Bronchial epithelial cell (primary cell): ENCODE measurements around the gene CSF3R. TPM values are rescaled to one million over a fixed set of nuclear protein-coding genes. Genes with fewer than 3 reads are reported as not detected.
"Not testable (repeated sequence)": the region's sequence is repeated elsewhere in the genome, so short reads cannot be mapped to it uniquely, and the experiment has no call there.

Experiments
- DNase-seq: peaks from one replicate; pipeline ENCODE4 v3.0.0-alpha.2; 2010; ENCODE audit warnings: low read depth
- FAIRE-seq: peaks from 2 replicates; lab custom pipeline; 2011; peaks lifted over from hg19 to GRCh38; lab: Jason Lieb, UNC
- H3K27me3 ChIP-seq: 2 replicates; pipeline ENCODE4 v1.5.1; 2011; ENCODE audit warnings: low read length; ENCODE audit not compliant: control insufficient read depth, insufficient read depth
- H3K36me3 ChIP-seq: 2 replicates; pipeline ENCODE4 v1.5.1; 2011; ENCODE audit warnings: low read length; ENCODE audit not compliant: control insufficient read depth, insufficient read depth
- H3K4me3 ChIP-seq: 2 replicates; pipeline ENCODE4 v1.5.1; 2011; ENCODE audit warnings: mild to moderate bottlenecking, low read depth, low read length, control low read depth
- total RNA-seq: library from RNA; depleted of rRNA; stranded (reverse); fragments of >200 nt; gene quantifications from 2 replicates; pipeline ENCODE4 v1.2.1, GENCODE V29; 2014
- TF ChIP-seq, protein P1 (sequence below): IDR thresholded peaks from 2 replicates; pipeline ENCODE4 v1.5.1; 2011; ENCODE audit warnings: mild to moderate bottlenecking, moderate library complexity, low read length, control low read depth, inconsistent platforms; ENCODE audit not compliant: insufficient read depth, severe bottlenecking

The CSF3R gene
- total RNA-seq, 1 donor from 2014 or later: 0.79 TPM

DNA sequence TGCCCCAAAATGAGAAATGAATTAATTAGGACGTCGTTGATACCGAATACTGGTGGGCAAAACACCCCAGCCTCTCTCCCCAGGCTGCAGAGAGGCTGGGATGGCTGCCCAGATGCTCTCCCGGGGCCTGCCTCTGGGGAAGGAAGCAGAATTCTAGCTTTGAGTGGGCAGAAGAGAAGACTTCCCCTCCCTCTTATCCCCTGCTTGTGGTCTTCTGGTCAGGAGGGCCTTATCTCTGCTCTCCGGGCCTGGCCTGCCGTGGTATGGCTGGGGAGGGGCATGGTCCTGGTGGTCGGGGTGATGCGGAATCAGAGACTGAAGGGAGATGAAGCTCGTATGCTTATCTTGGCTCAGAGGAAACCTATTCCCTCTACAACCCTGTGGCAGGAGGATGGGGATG, 9.8 kb upstream of the CSF3R start:
- Histone ChIP-seq H3K36me3 (no peaks in the 10 kb centered on the region), H3K4me3 (no peak overlapping the region), H3K27me3 (no peaks in the 10 kb centered on the region)
- DNase-seq: no peak
- TF ChIP-seq, protein P1, sequence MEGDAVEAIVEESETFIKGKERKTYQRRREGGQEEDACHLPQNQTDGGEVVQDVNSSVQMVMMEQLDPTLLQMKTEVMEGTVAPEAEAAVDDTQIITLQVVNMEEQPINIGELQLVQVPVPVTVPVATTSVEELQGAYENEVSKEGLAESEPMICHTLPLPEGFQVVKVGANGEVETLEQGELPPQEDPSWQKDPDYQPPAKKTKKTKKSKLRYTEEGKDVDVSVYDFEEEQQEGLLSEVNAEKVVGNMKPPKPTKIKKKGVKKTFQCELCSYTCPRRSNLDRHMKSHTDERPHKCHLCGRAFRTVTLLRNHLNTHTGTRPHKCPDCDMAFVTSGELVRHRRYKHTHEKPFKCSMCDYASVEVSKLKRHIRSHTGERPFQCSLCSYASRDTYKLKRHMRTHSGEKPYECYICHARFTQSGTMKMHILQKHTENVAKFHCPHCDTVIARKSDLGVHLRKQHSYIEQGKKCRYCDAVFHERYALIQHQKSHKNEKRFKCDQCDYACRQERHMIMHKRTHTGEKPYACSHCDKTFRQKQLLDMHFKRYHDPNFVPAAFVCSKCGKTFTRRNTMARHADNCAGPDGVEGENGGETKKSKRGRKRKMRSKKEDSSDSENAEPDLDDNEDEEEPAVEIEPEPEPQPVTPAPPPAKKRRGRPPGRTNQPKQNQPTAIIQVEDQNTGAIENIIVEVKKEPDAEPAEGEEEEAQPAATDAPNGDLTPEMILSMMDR: no peak
- FAIRE-seq: no peak

DNA sequence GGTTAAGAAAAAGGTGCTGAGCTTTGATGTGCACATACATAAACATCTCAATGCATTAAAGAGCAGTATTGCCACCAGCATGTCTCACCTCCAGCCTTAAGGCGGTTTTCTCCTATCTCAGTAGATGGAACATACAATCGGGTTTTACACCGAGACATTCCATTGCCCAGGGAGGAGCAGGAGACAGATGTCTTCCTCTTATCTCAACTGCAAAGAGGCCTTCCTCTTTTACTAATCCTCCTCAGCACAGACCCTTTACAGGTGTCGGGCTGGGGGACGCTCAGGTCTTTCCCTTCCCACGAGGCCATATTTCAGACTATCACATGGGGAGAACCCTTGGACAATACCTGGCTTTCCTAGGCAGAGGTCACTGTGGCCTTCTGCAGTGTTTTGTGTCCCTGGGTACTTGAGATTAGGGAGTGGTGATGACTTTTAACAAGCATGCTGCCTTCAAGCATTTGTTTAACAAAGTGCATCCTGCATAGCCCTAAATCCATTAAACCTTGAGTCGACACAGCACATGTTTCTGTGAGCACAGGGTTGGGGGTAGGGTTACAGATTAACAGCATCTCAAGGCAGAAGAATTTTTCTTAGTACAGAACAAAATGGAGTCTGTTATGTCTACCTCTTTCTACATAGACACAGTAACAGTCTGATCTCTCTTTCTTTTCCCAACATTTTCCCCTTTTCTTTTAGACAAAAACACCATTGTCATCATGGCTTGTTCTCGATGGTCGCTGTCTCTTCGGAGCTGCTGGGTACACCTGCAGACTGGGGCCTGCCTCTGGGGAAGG, 6.7 kb upstream of the CSF3R start:
- H3K27me3 ChIP-seq, H3K36me3 ChIP-seq, FAIRE-seq, H3K4me3 ChIP-seq, DNase-seq: not testable (repeated sequence)

DNA sequence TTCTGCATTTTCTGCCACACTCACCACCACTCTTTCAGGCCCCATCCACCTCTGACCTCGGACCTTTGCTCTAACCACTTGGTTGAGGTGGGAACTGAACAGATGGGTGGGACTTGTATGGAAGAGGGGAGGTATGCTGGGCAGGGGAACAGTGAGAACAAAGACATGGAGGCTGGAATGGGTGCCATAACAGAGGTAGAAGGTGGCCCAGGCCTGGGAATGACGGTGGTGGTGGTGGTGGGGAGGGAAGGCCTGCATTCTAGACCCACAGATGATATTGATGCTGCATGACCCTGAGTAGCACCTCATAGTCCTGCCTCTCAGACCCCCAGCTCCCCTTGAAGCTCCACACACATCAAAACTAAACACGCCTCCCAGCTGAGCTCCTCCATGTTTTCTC, 5.2 kb upstream of the CSF3R start:
- no peaks in the 10 kb centered on the region for H3K36me3 ChIP-seq
- H3K27me3 ChIP-seq: no peaks in the 10 kb centered on the region
- TF ChIP-seq, protein P1: no peak
- DNase-seq: no peak
- H3K4me3 ChIP-seq: no peak overlapping the region
- FAIRE-seq: no peak

DNA sequence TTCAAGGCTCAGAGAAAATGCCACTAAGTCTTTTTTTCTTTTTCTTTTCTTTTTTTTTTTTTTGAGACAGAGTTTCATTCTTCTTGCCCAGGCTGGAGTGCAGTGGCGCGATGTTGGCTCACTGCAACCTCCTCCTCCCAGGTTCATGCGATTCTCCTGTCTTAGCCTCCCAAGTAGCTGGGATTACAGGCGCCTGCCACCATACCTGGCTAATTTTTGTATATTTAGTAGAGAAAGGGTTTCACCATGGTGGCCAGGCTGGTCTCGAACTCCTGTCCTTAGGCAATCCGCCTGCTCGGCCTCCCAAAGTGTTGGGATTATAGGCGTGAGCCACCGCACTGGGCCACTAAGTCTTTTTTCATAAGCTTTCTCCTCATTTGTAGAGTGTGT, 4.6 kb upstream of the CSF3R start:
- DNase-seq, H3K4me3 ChIP-seq, H3K27me3 ChIP-seq, H3K36me3 ChIP-seq, FAIRE-seq: not testable (repeated sequence)

DNA sequence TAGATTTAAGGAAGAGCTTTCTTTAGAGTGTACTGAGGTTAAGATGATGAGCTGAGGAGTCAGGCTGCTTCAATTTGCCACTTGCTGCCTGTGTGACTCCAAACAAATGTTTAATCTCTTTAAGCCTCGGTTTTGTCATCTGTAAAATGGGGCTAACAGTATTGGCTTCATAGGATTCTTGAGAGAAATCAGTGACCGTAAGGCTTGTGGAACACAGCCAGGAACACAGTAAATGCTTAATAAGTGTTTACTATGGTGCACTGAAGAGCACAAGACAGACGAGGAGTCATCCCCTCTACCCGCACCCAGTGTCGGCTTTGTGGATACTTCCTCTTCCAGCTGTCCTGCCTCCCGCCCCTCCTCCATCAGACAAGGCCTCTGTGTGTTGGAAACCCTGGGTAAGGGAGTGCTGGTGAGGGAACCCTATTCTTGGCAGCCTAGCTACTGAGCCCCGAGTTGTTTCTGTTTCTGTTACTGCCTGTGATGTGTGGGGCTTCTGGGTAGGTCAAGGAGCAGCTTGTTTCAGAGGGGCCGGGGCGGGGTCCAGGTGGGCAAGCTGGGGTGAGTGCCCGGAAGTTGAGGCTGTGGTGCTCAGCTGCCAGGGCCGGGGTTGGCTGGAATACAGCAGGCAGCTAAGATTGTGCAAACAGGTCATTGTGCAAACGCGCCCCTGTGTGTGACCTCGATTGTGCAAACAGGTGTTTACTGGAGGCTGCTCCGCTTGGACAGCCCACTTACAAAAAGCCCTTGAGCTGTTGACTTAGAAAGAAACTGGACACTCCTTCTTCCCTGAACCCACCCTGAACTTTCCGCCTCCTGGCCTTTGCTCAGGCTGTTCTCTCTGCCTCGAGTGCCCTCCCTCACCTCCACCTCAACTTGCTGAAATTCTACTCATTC, 4.0 kb upstream of the CSF3R start:
- DNase-seq: peak; percentile 44
- FAIRE-seq: no peak
- TF ChIP-seq, protein P1: no peak
- Histone ChIP-seq H3K27me3 (no peaks in the 10 kb centered on the region), H3K4me3 (no peak overlapping the region), H3K36me3 (no peaks in the 10 kb centered on the region)

DNA sequence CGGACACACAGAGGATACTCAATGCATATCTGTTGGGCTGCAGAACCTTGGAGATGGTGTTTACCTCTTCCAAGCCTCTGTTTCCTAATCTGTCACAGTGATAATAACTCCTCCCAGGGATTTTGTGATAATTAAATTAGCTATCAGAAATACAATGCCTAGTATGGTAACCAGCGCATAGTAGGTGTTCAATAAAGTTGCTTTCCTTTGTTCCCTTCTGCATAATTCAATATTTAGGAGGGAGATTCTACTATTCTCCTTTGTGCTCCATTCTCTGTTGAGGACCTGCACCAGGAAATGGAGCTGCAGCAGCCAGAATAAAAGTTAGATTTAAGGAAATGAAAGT, 3.4 kb upstream of the CSF3R start:
- no peak overlapping the region for H3K4me3 ChIP-seq
- TF ChIP-seq, protein P1: no peak
- FAIRE-seq: no peak

More for the DNA sequence above, 3.4 kb upstream of the CSF3R start:
- H3K36me3 ChIP-seq: no peaks in the 10 kb centered on the region
- no peaks in the 10 kb centered on the region for H3K27me3 ChIP-seq
- no peak for DNase-seq
